ENCODE measurements around the gene SLC1A3. TPM values are rescaled to one million over a fixed set of nuclear protein-coding genes. Genes with fewer than 3 reads are reported as not detected.

The SLC1A3 gene
- total RNA-seq, 1 experiment from 2014 or later: 28.9 TPM

DNA sequence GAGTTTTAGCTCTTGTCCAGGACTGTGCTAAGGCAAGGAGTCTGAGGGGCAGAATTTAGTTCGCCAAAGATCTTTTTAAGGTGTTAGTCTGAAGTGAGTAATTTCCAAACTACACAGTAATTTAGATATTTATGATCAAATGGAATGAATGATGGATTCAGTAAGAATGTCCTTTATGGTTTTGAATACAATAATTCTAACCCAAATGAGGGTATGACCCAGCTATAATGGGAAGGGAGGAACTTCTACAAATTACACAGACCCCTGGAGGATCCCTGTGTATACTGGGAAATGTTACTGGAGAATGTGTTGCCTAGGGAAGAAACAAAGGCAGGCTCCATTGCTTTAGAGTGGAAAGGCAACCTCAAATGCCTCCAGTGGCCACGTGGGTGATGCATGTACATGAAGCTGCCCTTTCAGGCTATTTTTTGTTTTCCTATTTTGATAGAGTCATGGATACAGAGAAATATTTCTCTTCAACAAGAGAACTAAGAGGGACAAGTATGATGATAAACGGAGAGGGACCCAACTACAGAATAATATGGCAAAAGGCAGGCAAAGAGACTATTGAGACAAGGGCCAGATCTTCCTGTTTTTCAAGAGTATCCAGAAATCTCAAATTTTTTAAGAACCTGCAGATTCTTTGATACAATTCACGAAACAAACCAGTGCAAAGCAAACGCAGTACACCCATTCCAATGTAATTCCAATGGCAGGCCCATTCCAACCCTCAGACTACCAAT lies 25.4 kb downstream of the SLC1A3 start:
- DNase-seq (ENCODE audit: low spot score): no peak
- ChIA-PET POLR2A (ENCODE audit: low non-redundant PET) (no interaction called here), CTCF (no interaction called here)
- Histone ChIP-seq H3K27me3 (replicated peaks; ENCODE audit: insufficient read depth, low read depth, low read length, poor library complexity) (no peaks in the 10 kb centered on the region), H3K9me3 (ENCODE audit: low read depth, low read length, poor library complexity, severe bottlenecking) (no peaks in the 10 kb centered on the region), H3K4me3 (ENCODE audit: low read depth, low read length, poor library complexity, severe bottlenecking) (no peak overlapping the region), H3K4me1 (ENCODE audit: insufficient read depth, low read length, poor library complexity, severe bottlenecking) (no peaks in the 10 kb centered on the region), H3K27ac (ENCODE audit: low read depth, low read length, poor library complexity, severe bottlenecking) (no peak overlapping the region), H3K36me3 (ENCODE audit: insufficient read depth, low read length, poor library complexity, severe bottlenecking) (peaks cover 6% of the 10 kb centered on the region)
- TF ChIP-seq CTCF (conservative IDR thresholded peaks at IDR 0.05; ENCODE audit: low read depth, low read length): no peak
- no peak for TF ChIP-seq EZH2 (IDR thresholded peaks at IDR 0.05; ENCODE audit: borderline replicate concordance, low read depth, low read length, poor library complexity, severe bottlenecking)
- intact Hi-C loops (cut with micrococcal nuclease; ENCODE audit: unreplicated experiment): no loop called here
- BruUV-seq (replicated peaks): no TSS peak

DNA sequence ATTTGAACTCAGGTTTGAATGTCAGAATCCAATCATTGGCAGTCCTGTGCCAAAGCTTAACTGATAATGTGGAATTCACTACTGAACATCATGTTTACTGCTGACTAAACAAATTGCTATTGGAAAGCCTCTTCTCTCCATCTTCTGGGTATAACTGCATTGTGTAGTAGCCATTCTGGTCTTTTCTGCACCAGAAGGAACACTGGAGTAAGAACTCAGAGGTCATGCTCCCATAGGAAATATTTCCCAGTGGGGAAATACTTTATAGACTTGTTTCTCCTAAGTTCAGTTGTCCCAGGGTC lies 25.9 kb downstream of the SLC1A3 start:
- no peak overlapping the region for H3K4me3 ChIP-seq (ENCODE audit: low read depth, low read length, poor library complexity, severe bottlenecking)
- no peaks in the 10 kb centered on the region for H3K27me3 ChIP-seq (replicated peaks; ENCODE audit: insufficient read depth, low read depth, low read length, poor library complexity)
- no peak overlapping the region for H3K27ac ChIP-seq (ENCODE audit: low read depth, low read length, poor library complexity, severe bottlenecking)
- no peaks in the 10 kb centered on the region for H3K9me3 ChIP-seq (ENCODE audit: low read depth, low read length, poor library complexity, severe bottlenecking)
- TF ChIP-seq EZH2 (IDR thresholded peaks at IDR 0.05; ENCODE audit: borderline replicate concordance, low read depth, low read length, poor library complexity, severe bottlenecking) (no peak), CTCF (conservative IDR thresholded peaks at IDR 0.05; ENCODE audit: low read depth, low read length) (no peak)
- no peak for DNase-seq (ENCODE audit: low spot score)
- intact Hi-C loops (cut with micrococcal nuclease; ENCODE audit: unreplicated experiment): no loop called here
- BruUV-seq (replicated peaks): no TSS peak
- ChIA-PET POLR2A (ENCODE audit: low non-redundant PET) (no interaction called here), CTCF (no interaction called here)
- no peaks in the 10 kb centered on the region for H3K4me1 ChIP-seq (ENCODE audit: insufficient read depth, low read length, poor library complexity, severe bottlenecking)
- H3K36me3 ChIP-seq (ENCODE audit: insufficient read depth, low read length, poor library complexity, severe bottlenecking): peaks cover 6% of the 10 kb centered on the region

- H3K9me3 ChIP-seq (ENCODE audit: low read depth, low read length, poor library complexity, severe bottlenecking): no peaks in the 10 kb centered on the region
- no peak for DNase-seq (ENCODE audit: low spot score)
- ChIA-PET CTCF (no interaction called here), POLR2A (ENCODE audit: low non-redundant PET) (no interaction called here)
- H3K27ac ChIP-seq (ENCODE audit: low read depth, low read length, poor library complexity, severe bottlenecking): no peak overlapping the region
- TF ChIP-seq CTCF (conservative IDR thresholded peaks at IDR 0.05; ENCODE audit: low read depth, low read length) (no peak), EZH2 (IDR thresholded peaks at IDR 0.05; ENCODE audit: borderline replicate concordance, low read depth, low read length, poor library complexity, severe bottlenecking) (no peak)
- H3K36me3 ChIP-seq (ENCODE audit: insufficient read depth, low read length, poor library complexity, severe bottlenecking): no peaks in the 10 kb centered on the region
- peaks cover 2% of the 10 kb centered on the region for H3K4me1 ChIP-seq (ENCODE audit: insufficient read depth, low read length, poor library complexity, severe bottlenecking)
- no peak overlapping the region for H3K4me3 ChIP-seq (ENCODE audit: low read depth, low read length, poor library complexity, severe bottlenecking)
- intact Hi-C loops (cut with micrococcal nuclease; ENCODE audit: unreplicated experiment): no loop called here
- no peaks in the 10 kb centered on the region for H3K27me3 ChIP-seq (replicated peaks; ENCODE audit: insufficient read depth, low read depth, low read length, poor library complexity)
- no TSS peak for BruUV-seq (replicated peaks)
These were observed 29.4 kb downstream of the SLC1A3 start for GRCh38 chr5:36635721-36636390.

All from A673 (cell line).